Right renal cortex interstitium (tissue), 3 donors: ENCODE data around the gene RNF38. TPM values are rescaled to one million over a fixed set of nuclear protein-coding genes. Genes with fewer than 3 reads are reported as not detected.
"Not testable (repeated sequence)": the region's sequence is repeated elsewhere in the genome, so short reads cannot be mapped to it uniquely, and the experiment has no call there.

Experiments used
- DNase-seq, 3 donors: peaks; one replicate each; pipeline ENCODE4 v3.0.0-alpha.2; 2013; ENCODE audit warnings: low read depth in 3 of 3, low spot score in 2 of 3
- polyA plus RNA-seq, 3 donors: library from polyadenylated mRNA; unstranded; fragments of 120-200 nt; gene quantifications; one replicate each; pipeline ENCODE4 v1.2.1, GENCODE V29; 2013; ENCODE audit not compliant: insufficient read length in 3 of 3

RNF38 gene
- polyA plus RNA-seq, 3 donors = 48.3 to 53.0 (median 53.0) TPM

DNA sequence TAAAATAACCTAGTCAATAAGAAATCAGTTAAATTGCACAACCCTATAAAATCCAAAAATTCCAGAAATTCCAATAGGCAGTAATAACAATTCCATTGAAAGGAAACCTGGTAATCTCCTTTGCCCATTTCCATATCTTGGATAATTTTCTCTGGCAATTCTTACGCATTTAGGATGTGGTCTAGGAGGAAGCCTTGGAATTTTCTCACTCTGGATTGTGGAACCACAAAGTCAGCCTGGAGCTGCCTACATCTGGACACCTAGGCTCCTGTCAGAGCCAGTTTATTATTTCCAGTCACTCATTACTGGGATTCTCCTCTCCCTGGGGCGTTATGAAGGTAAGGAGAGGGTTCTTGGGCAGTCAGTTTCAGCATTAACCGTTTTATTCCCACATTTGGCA lies 101.5 kb downstream of the RNF38 start:
- no peak for DNase-seq

DNA sequence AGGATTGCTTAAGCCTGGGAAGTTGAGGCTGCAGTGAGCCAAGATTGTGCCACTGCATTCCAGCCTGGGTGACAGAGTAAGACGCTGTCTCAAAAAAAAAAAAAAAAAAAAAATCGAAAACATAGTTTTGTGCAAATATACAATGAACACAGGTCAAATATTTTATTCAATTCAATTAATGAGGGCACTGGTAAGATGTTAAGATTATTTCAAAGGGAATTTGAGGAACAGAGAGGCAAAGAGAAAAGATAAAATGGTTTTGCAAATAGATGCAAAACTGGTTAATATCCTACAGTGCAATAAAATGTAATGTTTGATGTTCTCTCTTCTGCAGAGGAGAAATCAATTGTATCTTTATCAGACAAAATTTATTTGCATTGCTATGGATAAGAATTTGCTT lies 102.3 kb downstream of the RNF38 start:
- no peak for DNase-seq

DNA sequence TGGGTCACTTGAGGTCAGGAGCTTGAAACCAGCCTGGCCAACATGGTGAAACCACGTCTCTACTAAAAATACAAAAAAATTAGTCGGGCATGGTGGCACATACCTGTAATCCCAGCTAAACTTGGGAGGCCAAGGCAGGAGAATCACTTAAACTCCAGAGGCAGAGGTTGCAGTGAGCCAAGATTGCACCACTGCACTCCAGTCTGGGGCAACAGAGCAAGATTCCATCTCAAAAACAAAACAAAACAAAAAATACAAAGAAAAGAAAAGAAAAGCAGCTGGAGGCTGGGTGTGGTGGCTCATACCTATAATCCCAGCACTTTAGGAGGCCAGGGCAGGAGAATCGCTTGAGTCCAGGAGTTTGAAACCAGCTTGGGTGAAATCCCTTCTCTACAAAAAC lies 105.1 kb downstream of the RNF38 start:
- DNase-seq = not testable (repeated sequence)

DNA sequence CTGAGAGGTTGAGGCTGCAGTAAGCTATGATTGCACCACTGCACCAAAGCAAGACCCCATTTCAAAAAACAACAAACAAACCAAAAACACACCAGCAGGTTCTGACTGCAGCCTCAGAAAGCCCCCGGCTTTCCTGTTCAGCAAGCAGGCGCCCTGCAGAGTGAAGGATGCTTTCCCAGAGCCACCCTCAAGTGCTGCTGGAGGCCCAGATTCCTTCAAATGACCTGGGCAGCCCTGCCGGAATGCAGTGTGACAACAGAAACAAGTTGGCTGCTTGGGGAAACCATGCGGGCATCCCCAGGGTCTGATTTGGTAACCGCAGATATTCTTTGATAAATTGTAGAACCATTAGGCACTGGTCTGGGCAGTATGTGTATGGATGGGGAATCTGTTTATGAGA lies 106.2 kb downstream of the RNF38 start:
- DNase-seq = no peak

GRCh38 chr9:36293171-36293570 lies 106.9 kb downstream of the RNF38 start:
- no peak for DNase-seq

GRCh38 chr9:36292641-36293040 lies 107.4 kb downstream of the RNF38 start:
- no peak for DNase-seq

- DNase-seq = no peak
Observed at GRCh38 chr9:36290996-36291395, 109.1 kb downstream of the RNF38 start.

DNA sequence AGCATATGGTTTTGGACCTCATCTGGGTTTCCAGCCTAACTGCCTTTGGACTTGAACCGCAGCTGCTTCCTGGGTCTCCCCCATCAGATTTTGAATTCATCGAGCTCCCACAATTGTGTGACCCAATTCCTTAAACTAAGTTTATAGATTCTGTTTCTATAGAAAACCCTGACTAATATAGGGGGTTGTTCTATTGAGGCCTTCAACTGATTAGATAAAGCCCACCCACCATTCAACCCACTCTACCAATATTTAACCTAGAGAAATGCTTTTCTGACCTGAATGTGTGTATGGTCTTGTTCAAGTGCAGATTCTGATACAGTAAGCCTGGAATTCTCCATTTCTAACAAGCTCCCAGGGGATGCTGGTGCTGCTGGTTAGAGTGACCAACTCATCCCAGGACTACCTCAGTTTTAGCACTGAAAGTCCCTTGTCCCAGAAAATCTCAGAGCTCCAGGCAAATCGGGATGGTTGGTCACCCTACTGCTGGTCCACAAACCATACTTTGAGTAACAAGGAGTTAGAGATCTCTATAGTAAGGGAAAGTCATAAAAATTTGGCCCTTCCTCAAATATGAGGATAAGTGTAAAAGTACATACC lies 110.1 kb downstream of the RNF38 start:
- DNase-seq = no peak

DNA sequence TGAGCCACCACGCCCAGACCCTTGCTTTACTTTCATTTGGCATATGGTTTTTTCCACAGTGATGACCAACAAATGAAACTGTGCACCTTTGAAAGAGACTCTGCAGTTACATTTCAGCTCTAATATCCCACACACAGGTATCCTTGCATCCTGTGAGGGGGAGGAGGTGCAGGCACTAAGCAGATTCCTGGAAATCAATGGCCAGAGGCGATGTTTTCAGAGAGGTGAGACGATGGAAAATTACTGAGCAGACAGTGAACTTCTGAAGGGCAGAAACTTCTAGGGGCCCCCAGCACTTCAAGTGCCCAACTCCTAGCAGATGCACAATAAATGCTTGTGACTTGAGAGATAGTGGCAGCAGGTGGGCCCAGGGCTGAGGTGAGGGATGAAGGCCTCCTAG lies 112.0 kb downstream of the RNF38 start:
- DNase-seq = no peak

Other genes with a start within 250 kb of the RNF38 start
- under 1 TPM; 0.39 to 0.46 (median 0.40) TPM for gene CCIN, start 230.9 kb downstream of the RNF38 start, polyA plus RNA-seq
- gene CLTA, start 209.3 kb downstream of the RNF38 start, polyA plus RNA-seq = 100 to 1,000 TPM; 293 to 321 (median 302) TPM
- 10 to 100 TPM; 18.5 to 20.3 (median 19.7) TPM for gene GNE, start 141.8 kb downstream of the RNF38 start, polyA plus RNA-seq
- gene MELK, start 172.6 kb upstream of the RNF38 start, polyA plus RNA-seq = 10 to 100 TPM; 19.5 to 24.0 (median 22.1) TPM